GM23338 (cell line): ENCODE measurements around the gene ZYX. TPM values are rescaled to one million over a fixed set of nuclear protein-coding genes. Genes with fewer than 3 reads are reported as not detected.

Source experiments
- ATAC-seq: fragments of 200-7000 bp; cut with Tn5 transposase; 3 replicates; pipeline ENCODE4 v1.9.1; 2020
- DNase-seq: peaks from one replicate; pipeline ENCODE4 v3.0.0-alpha.2; 2015; ENCODE audit warnings: low spot score
- H2AFZ ChIP-seq: fragments of 200-600 bp; sonication (generic); 2 replicates; pipeline ENCODE4 v1.8.0; 2016; ENCODE audit warnings: antibody characterized with exemption, mild to moderate bottlenecking, moderate library complexity
- H3F3A ChIP-seq: fragments of 200-600 bp; sonication (generic); replicated peaks from 2 replicates; pipeline ENCODE4 v1.8.0; 2017; ENCODE audit warnings: antibody characterized with exemption, mixed run types, low read depth
- H3K27ac ChIP-seq: fragments of 200-600 bp; sonication (generic); 2 replicates; pipeline ENCODE4 v1.6.1; 2016; ENCODE audit warnings: low read depth
- H3K27me3 ChIP-seq: fragments of 200-600 bp; sonication (generic); 2 replicates; pipeline ENCODE4 v1.8.0; 2016; ENCODE audit warnings: mild to moderate bottlenecking, mixed run types, moderate library complexity; ENCODE audit not compliant: insufficient read depth
- H3K36me3 ChIP-seq: fragments of 200-600 bp; sonication (generic); 2 replicates; pipeline ENCODE4 v1.8.0; 2016; ENCODE audit warnings: mild to moderate bottlenecking; ENCODE audit not compliant: insufficient read depth
- H3K4me1 ChIP-seq: fragments of 200-600 bp; sonication (generic); 2 replicates; pipeline ENCODE4 v1.8.0; 2016; ENCODE audit warnings: mild to moderate bottlenecking, moderate library complexity; ENCODE audit not compliant: insufficient read depth
- H3K4me2 ChIP-seq: fragments of 200-600 bp; sonication (generic); 2 replicates; pipeline ENCODE4 v1.7.1; 2017; ENCODE audit warnings: mixed run types
- H3K4me3 ChIP-seq: fragments of 200-600 bp; sonication (generic); 2 replicates; pipeline ENCODE4 v1.6.1; 2016; ENCODE audit warnings: mixed run types
- H3K79me2 ChIP-seq: fragments of 200-600 bp; sonication (generic); replicated peaks from 2 replicates; pipeline ENCODE4 v1.8.0; 2017; ENCODE audit warnings: mild to moderate bottlenecking; ENCODE audit not compliant: insufficient read depth
- H3K9me2 ChIP-seq: fragments of 200-600 bp; sonication (generic); 2 replicates; pipeline ENCODE4 v1.8.0; 2017; ENCODE audit not compliant: insufficient read depth
- H4K20me1 ChIP-seq: fragments of 200-600 bp; sonication (generic); replicated peaks from 2 replicates; pipeline ENCODE4 v1.8.0; 2017; ENCODE audit warnings: mild to moderate bottlenecking; ENCODE audit not compliant: insufficient read depth
- H3K27ac Mint-ChIP-seq: 2 replicates; pipeline ENCODE4 v1.8.0; 2020; ENCODE audit warnings: inconsistent platforms, mild to moderate bottlenecking, moderate library complexity, mixed read lengths
- H3K27me3 Mint-ChIP-seq: 3 replicates; pipeline ENCODE4 v1.8.0; 2022; ENCODE audit warnings: low read depth, mild to moderate bottlenecking, moderate library complexity, mixed read lengths, inconsistent platforms; ENCODE audit not compliant: insufficient read depth, poor library complexity
- H3K36me3 Mint-ChIP-seq: 3 replicates; pipeline ENCODE4 v1.8.0; 2021; ENCODE audit warnings: low read depth, mild to moderate bottlenecking, inconsistent platforms, moderate library complexity, mixed read lengths
- H3K4me1 Mint-ChIP-seq: 3 replicates; pipeline ENCODE4 v1.8.0; 2020; ENCODE audit warnings: mild to moderate bottlenecking, inconsistent platforms, mixed read lengths
- H3K4me3 Mint-ChIP-seq: 3 replicates; pipeline ENCODE4 v1.8.0; 2021; ENCODE audit warnings: moderate library complexity, mild to moderate bottlenecking, inconsistent platforms, mixed read lengths
- H3K9me3 Mint-ChIP-seq: 3 replicates; pipeline ENCODE4 v1.8.0; 2020; ENCODE audit warnings: moderate library complexity, mild to moderate bottlenecking, inconsistent platforms, mixed read lengths
- ETS1 ChIP-seq: IDR thresholded peaks from 2 replicates; pipeline ENCODE4 v1.6.1; 2016; ENCODE audit warnings: antibody characterized with exemption
- EZH2 ChIP-seq: fragments of 200-600 bp; sonication (generic); IDR thresholded peaks from one replicate; pipeline ENCODE4 v1.8.0; 2017; ENCODE audit warnings: antibody characterized with exemption, mild to moderate bottlenecking, low read depth; ENCODE audit not compliant: unreplicated experiment
- EZH2phosphoT487 ChIP-seq: fragments of 200-600 bp; sonication (generic); IDR thresholded peaks from one replicate; pipeline ENCODE4 v1.8.1; 2018; ENCODE audit warnings: antibody characterized with exemption; ENCODE audit not compliant: unreplicated experiment
- JUNB ChIP-seq: IDR thresholded peaks from one replicate; pipeline ENCODE4 v1.6.1; 2016; ENCODE audit warnings: antibody characterized with exemption; ENCODE audit not compliant: unreplicated experiment
- POLR2AphosphoS5 ChIP-seq: IDR thresholded peaks from 2 replicates; pipeline ENCODE4 v1.6.1; 2016; ENCODE audit warnings: antibody characterized with exemption, low read depth
- REST ChIP-seq: IDR thresholded peaks from one replicate; pipeline ENCODE4 v1.6.1; 2018; ENCODE audit warnings: antibody characterized with exemption; ENCODE audit not compliant: unreplicated experiment
- STAT1 ChIP-seq: IDR thresholded peaks from one replicate; pipeline ENCODE4 v1.6.1; 2016; ENCODE audit warnings: antibody characterized with exemption; ENCODE audit not compliant: unreplicated experiment
- polyA plus RNA-seq: library from polyadenylated mRNA; unstranded; fragments of >200 nt; fragmentation: Nextera tagmentation; extraction: Ambion mirVana; gene quantifications from 2 replicates; pipeline ENCODE4 v1.2.1, GENCODE V29; 2016
- total RNA-seq: library from RNA; depleted of rRNA; stranded (reverse); fragments of >200 nt; shearing (Covaris generic); gene quantifications from 2 replicates; pipeline ENCODE4 v1.2.3, GENCODE V29; 2014
- TF ChIP-seq, protein P1 (sequence below), 2 experiments: fragments of 200-600 bp in 1 of 2; sonication (generic) in 1 of 2; conservative IDR thresholded peaks; 2 replicates each; pipeline versions ENCODE4 v1.5.1 to v1.6.1; 2016 to 2017; ENCODE audit warnings: antibody characterized with exemption in 2 of 2, low read depth in 2 of 2, mild to moderate bottlenecking in 2 of 2, moderate library complexity in 1 of 2

Gene ZYX
- total and polyA plus RNA-seq, 2 experiments from 2014 or later: 111 to 141 TPM

DNA sequence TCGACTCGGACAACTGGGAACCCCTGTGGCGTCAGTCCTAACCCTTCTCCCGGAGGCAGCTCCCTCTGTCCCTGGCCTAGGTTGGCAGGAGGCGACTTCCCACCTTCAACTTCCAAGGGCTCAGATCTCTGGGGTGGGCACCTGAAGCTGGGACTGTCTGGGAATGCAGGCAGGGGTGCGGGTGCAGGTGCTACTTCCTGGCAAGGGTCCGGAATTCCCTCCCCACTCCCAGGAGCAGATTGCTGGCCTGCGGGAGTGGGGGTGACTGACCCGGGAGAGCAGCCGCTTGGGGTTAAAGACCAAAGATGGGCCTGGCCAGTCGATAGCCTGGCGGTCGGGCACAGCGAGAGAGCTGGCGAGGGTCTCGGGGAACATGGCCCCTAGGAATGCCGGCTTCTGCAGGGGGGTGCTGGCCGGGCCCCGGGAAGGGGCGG is 27.1 kb downstream of the ZYX start:
- DNase-seq: peak; percentile 47
- H4K20me1 ChIP-seq: peaks cover 2% of the 10 kb centered on the region; the same call in 1 of the 2 replicates
- peaks cover 34% of the 10 kb centered on the region for H3K27me3 Mint-ChIP-seq
- H3F3A ChIP-seq: peaks cover 8% of the 10 kb centered on the region
- H3K4me1 ChIP-seq: peaks cover 82% of the 10 kb centered on the region
- TF ChIP-seq POLR2AphosphoS5: 0 out of 2 replicates have a peak, but pooled peaks have one; percentile 38
- no peak for TF ChIP-seq JUNB
- no peak overlapping the region for H2AFZ ChIP-seq
- H3K36me3 ChIP-seq: peaks cover 4% of the 10 kb centered on the region
- peak overlapping the region; percentile 95 for H3K4me3 Mint-ChIP-seq
- ATAC-seq: peak; percentile 40
- H3K27ac Mint-ChIP-seq: peak overlapping the region; percentile 96
- H3K27ac ChIP-seq: peak overlapping the region; percentile 83
- H3K27me3 ChIP-seq: no peaks in the 10 kb centered on the region
- no peaks in the 10 kb centered on the region; the same call in 2 of the 3 replicates for H3K9me3 Mint-ChIP-seq
- H3K79me2 ChIP-seq: peaks cover 55% of the 10 kb centered on the region
- peak overlapping the region; percentile 97 for H3K4me2 ChIP-seq
- H3K4me1 Mint-ChIP-seq: peaks cover 85% of the 10 kb centered on the region
- H3K9me2 ChIP-seq: no peaks in the 10 kb centered on the region
- peak overlapping the region; percentile 95 for H3K4me3 ChIP-seq
- peaks cover 41% of the 10 kb centered on the region for H3K36me3 Mint-ChIP-seq

- Histone ChIP-seq H3K36me3 (peaks cover 4% of the 10 kb centered on the region), H3K27ac (peak within 1 kb of the TSS; percentile 87), H3F3A (peaks cover 8% of the 10 kb centered on the region), H3K79me2 (peaks cover 48% of the 10 kb centered on the region), H3K9me2 (no peaks in the 10 kb centered on the region), H3K27me3 (no peaks in the 10 kb centered on the region), H4K20me1 (peaks cover 2% of the 10 kb centered on the region; the same call in 1 of the 2 replicates), H3K4me2 (peak within 1 kb of the TSS; percentile 97), H3K4me1 (peaks cover 80% of the 10 kb centered on the region), H2AFZ (peak within 1 kb of the TSS; percentile 35; the same call in 1 of the 2 replicates), H3K4me3 (peak within 1 kb of the TSS; percentile 95)
- H3K9me3 Mint-ChIP-seq: no peaks in the 10 kb centered on the region; the same call in 2 of the 3 replicates
- H3K27me3 Mint-ChIP-seq: peaks cover 34% of the 10 kb centered on the region
- ATAC-seq (peak; percentile 78), DNase-seq (peak; percentile 97)
- peak within 1 kb of the TSS; percentile 95 for H3K4me3 Mint-ChIP-seq
- H3K36me3 Mint-ChIP-seq: peaks cover 35% of the 10 kb centered on the region
- peak within 1 kb of the TSS; percentile 96 for H3K27ac Mint-ChIP-seq
- TF ChIP-seq, protein P1, sequence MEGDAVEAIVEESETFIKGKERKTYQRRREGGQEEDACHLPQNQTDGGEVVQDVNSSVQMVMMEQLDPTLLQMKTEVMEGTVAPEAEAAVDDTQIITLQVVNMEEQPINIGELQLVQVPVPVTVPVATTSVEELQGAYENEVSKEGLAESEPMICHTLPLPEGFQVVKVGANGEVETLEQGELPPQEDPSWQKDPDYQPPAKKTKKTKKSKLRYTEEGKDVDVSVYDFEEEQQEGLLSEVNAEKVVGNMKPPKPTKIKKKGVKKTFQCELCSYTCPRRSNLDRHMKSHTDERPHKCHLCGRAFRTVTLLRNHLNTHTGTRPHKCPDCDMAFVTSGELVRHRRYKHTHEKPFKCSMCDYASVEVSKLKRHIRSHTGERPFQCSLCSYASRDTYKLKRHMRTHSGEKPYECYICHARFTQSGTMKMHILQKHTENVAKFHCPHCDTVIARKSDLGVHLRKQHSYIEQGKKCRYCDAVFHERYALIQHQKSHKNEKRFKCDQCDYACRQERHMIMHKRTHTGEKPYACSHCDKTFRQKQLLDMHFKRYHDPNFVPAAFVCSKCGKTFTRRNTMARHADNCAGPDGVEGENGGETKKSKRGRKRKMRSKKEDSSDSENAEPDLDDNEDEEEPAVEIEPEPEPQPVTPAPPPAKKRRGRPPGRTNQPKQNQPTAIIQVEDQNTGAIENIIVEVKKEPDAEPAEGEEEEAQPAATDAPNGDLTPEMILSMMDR (conservative IDR thresholded peaks at IDR 0.05; ENCODE audit: low read depth in 2 of 2): peak; percentile 56 to 65
- TF ChIP-seq POLR2AphosphoS5: peak; percentile 68
- TF ChIP-seq EZH2: no peak
- no peak for TF ChIP-seq JUNB
- peaks cover 83% of the 10 kb centered on the region for H3K4me1 Mint-ChIP-seq
Measured at GRCh38 chr7:143408686-143409561, 27.8 kb downstream of the ZYX start, which contains the start of gene EPHA1. Gene EPHA1 (minus strand): TSS chr7:143408856. CDS start chr7:143408805, 51 bp downstream.

- ATAC-seq (peak; percentile 25), DNase-seq (peak; percentile 84)
- H3K4me3 ChIP-seq: peak overlapping the region; percentile 11
- peaks cover 19% of the 10 kb centered on the region for H3K36me3 Mint-ChIP-seq
- peak overlapping the region; percentile 96 for H3K27ac Mint-ChIP-seq
- peaks cover 80% of the 10 kb centered on the region for H3K4me1 Mint-ChIP-seq
- no peak overlapping the region for H2AFZ ChIP-seq
- peaks cover 2% of the 10 kb centered on the region; the same call in 1 of the 2 replicates for H4K20me1 ChIP-seq
- H3K4me1 ChIP-seq: peaks cover 77% of the 10 kb centered on the region
- peak overlapping the region; percentile 75 for H3K4me2 ChIP-seq
- H3K79me2 ChIP-seq: peaks cover 32% of the 10 kb centered on the region
- peaks cover 8% of the 10 kb centered on the region for H3F3A ChIP-seq
- H3K36me3 ChIP-seq: no peaks in the 10 kb centered on the region
- peak overlapping the region; percentile 63 for H3K4me3 Mint-ChIP-seq
- H3K27me3 Mint-ChIP-seq: peaks cover 34% of the 10 kb centered on the region
- H3K27ac ChIP-seq: peak overlapping the region; percentile 87
- H3K9me2 ChIP-seq: no peaks in the 10 kb centered on the region
- H3K9me3 Mint-ChIP-seq: no peaks in the 10 kb centered on the region; the same call in 2 of the 3 replicates
- no peaks in the 10 kb centered on the region for H3K27me3 ChIP-seq
- TF ChIP-seq EZH2phosphoT487 (no peak), ETS1 (no peak), STAT1 (no peak), REST (no peak)
Measured at GRCh38 chr7:143410521-143411004, 29.4 kb downstream of the ZYX start.
